Amniotic epithelial cell (primary cell): Measurements from ENCODE around the gene SIX5.
A peak's percentile ranks its signal among the peaks of the same experiment; 100 is the strongest.

ENCODE experiments used
- DNase-seq: peaks from one replicate; pipeline ENCODE4 v3.0.0-alpha.2; 2010; ENCODE audit warnings: low read depth

Gene SIX5

DNA sequence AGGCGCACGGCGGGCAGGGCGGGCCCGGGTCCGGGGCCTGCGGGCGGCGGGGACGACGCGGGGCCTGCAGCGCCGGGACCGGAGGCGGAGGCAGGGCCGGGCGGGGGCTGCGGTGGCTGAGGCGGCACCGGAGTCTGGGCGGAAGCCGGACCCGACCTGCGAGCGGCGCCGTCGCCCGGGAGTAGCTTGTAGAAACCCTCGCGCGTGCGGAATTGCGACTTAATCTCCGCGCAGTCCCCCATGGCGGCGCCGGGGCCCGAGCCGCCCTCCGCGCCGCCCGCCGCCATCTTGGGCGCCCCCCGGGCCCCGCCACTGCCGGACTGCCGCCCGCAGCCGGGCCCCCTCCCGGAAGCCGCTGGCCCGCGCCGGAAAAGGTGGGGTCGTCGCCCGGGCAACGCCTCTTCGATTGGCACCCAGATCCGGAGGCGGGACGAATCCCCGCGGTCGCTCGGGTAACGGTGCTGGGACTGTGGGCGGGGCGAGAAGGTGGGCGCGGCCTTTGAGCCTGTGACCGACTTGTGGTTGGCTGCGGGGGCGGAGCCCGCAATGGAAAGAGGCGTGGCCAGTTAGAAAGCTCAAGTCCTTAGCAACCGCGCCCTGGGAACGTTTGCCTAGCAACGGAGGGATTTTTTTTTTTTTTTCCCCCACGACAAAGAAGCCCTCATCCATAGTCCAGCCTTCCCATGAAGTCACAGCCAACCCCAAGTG is 23.6 kb upstream of the SIX5 start, which contains the start of gene DMWD:
DMWD (minus strand) TSS at position 376 of the 708 bp plus-strand sequence; CDS start at position 287, 89 bp downstream.
- peak; percentile 95 for DNase-seq

DNA sequence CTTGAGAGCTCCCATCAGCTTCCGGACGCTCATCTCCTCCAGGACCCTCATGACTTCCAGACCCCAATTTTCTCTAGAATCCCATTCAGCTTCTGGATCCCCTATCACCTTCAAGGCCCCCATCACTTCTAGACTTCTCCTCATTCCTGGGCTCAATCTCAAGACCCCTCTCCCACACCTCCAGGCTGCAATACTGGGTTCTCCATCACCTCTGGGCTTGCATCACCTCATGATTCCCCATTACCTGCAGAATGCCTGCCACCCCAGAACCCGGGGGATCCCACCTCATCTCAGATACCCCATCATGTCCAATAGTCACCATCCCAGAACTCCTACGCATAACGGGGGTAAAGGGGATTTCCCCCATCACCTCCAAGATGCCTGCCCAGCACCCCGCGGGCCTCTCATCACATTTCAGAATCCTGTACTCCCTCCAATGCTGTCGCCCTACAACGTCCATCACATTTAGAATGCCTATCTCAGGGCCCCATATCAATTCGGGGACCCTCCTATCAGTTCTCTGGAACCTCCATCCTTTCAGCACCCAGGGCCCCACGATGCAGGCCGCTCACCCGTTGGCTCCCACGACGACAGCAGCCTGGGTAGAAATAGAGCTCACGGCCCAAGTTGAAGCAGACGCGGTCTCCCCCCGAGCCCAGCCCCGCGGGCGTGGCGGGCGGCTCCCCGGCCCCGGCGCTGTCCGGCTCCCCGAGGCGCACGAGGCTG is 22.9 kb upstream of the SIX5 start:
- no peak for DNase-seq

DNA sequence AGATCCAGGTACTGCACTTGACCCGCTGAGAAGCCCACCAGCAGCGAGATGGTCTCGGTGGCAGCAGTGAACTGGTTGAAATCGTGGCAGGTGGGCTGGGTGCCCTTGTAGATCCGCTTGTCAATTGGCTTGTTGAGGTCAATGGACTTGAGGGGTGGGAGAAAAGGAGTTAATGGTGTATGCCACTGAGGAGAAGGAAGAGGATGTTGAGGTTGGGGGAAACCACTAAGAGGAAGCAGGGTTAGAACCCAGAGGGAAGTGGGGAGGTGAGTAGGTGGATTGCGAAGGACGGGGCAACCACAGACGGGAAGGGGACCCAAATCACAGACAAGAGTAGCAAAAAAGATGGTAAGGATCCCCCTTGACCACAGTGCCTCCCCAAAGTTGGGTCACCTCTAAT is 21.9 kb upstream of the SIX5 start:
- no peak for DNase-seq

GRCh38 chr19:45789035-45789786 is 20.2 kb upstream of the SIX5 start:
- DNase-seq = no peak

DNA sequence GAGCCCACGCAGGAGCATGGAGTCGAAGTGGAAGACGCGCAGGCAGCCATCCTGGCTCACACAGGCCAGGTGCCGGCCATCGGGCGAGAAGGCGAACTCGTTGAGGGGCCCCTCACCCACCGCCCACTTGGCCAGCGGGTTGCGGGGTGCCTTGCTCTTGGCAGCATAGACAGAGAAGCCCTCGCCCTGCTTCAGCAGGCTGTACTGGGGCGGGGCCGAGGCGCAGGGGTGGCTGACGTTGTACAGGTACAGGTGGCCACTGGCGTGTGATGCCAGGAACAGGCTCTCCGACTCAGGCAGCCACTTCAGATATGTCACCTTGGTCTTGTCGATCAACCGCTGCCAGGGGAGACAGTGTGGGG is 17.5 kb upstream of the SIX5 start:
- no peak for DNase-seq

DNA sequence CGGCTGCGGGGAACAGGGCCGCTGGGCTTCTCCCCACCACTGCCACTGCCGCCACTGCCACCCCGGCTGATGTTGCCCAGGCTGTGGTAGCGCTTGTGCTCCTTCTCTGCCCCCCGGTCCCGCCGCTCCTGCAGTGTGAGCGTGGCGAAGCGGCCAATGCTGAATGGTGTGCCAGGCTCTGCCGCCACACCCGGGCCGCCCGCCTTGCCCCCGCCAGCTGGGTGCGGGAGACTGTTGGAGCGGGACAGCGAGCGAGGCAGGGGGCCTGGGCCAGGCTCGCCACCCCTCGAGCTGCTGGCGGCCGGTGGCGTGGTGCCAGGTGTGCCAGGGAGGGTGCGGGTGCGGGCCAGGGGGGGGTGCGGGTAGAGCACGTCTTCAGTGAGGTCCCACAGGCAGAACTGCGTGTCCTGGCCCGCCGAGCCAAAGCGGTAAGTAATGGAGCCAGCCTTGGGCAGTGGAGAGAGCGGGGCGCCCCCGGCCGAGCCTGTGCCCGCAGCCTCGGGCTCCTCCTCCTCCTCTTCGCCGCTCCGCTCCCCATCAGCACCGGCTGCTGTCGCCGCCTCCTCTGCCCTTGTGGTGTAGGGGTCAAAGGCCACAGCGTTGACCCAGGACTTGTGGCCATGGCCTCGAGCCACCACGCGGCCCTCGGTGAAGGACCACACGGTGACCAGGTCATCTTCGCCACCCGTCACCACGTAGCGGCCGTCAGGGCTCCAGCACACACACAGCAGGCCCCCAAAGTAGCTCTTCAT is 16.9 kb upstream of the SIX5 start:
- no peak for DNase-seq

DNA sequence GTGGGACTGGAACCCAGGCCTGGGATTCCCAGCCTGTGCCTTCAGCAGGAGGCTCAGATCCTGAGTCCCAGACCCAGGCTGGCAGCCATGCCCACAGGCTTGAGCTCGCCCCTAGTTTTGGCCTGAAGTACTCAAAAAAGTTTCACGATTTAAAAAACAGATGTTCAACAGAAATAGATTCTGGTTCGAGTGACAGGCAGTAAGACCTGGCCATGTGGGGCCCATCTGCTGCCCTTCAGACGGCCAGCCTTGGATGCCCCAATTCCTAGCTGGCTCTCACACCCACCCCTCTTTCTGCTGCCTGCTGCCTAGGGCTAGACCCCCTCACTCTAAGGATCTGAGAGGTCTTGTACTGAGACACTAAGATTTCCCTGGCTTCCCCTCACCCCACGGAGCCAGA is 16.0 kb upstream of the SIX5 start:
- no peak for DNase-seq

DNA sequence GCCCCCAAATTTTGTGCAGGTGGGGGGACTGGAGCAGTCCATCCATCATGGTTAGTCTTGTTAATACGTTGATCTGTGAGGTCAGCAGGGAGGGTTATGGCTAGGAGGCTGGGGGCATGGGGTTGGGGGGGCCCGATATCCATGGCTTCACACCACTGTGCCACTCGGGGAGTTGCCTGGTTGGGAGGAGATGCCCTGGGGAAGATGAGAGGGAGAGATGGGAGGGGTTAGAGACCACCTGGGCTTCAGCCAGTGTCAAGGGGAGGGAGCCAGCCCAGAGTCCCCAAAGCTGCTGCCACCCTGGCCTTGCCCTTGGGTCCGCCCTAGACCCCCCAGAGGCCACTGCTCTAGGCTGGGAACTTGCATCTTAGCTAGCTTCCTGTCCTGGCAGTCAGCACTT is 15.0 kb upstream of the SIX5 start:
- no peak for DNase-seq

DNA sequence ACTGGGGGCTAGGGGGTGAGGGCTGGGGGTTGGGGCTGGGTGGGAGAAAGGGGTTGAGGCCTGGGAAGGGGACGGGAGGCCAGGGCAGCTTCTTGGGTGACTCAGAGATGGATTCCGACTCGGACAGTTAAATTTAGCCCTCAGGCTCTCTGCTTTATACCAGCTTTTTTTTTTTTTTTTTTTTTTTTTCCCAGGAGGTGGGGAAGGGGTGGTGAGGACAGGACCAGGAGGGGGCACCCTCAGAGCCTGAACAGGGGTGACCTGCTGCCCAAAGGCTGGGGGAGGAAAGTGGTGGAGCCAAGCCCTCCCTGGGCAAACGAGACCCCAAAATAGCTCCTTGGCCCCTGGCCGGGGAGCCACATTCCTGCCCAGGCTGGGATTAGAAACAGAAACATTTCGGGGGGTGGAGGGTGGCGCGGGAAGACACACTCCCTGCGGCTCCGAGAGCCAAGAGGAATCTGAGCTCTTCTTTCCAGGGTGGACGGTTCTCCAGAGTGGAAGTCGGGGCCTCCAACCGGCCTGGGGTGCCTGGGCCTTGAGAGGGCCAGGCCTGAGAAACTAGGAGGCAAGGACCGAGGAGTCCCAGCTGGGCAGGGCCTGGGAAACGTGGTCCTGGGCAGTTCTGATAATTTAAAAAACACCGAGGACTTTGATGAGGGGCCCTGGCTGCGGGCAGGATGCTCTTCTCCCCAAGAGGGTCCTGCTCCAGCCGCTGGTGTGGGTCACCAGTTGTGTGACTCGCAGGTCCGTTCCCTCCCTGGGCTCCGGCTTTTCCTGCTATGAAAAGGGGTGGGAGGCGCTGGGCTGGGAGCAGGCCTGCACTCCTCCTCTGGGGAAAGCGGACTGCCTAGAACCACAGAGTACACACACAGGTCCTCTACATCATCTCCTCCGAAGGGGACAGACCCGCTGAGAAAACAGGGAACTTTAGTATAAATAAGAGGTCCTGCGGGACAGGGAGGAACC is 14.1 kb upstream of the SIX5 start:
- DNase-seq = peak; percentile 79

- DNase-seq = no peak
Measured at GRCh38 chr19:45782162-45782691, 13.2 kb upstream of the SIX5 start, which contains the start of gene DMPK. Gene DMPK (minus strand): TSS chr19:45782490. CDS start chr19:45782352, 138 bp downstream.

DNA sequence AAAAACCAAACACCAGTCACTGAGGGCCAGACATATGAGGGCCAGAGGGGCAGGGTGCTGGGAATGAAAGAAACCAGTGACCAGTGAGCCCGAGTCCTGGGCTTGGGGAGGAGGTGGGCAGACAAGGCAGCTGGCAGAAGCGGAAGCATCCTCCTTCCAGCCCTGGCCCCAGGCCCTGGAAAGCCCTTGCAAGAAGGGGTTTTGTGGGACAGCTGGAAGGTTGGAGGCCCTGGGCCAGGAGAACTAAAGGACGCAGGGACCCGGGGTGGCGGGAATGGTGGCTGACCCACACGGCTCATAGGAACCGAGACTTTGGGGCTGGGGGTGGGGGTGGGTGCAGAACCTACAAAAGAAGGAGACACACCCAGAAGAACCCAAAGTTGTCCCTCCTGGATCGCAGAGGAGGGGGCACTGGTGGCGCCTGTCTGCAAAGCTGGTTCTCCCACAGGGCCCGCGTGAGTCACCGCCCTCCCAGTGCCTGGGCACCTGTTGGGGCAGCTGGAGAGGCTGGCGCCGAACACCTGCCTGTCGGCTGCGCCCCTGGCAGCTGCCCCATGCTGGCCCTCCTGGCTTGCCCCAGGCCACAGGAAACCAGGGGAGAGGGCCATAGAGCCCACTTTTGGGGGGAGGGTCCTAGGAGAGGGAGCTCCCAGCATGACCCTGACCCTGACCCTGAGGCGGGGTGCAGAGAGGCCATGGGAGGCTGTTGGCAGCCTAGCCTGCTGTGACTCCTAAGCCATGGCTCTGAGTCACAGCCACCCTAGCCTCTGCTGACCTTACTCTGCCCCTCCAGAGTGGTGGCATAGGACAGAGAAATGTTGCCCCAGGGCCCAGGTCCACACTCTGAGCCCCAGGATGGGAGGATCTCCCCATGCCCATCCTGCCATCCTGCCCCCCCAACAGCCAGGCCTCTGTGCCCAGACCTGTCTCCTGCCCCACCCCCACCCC is 12.4 kb upstream of the SIX5 start:
- DNase-seq = no peak

DNA sequence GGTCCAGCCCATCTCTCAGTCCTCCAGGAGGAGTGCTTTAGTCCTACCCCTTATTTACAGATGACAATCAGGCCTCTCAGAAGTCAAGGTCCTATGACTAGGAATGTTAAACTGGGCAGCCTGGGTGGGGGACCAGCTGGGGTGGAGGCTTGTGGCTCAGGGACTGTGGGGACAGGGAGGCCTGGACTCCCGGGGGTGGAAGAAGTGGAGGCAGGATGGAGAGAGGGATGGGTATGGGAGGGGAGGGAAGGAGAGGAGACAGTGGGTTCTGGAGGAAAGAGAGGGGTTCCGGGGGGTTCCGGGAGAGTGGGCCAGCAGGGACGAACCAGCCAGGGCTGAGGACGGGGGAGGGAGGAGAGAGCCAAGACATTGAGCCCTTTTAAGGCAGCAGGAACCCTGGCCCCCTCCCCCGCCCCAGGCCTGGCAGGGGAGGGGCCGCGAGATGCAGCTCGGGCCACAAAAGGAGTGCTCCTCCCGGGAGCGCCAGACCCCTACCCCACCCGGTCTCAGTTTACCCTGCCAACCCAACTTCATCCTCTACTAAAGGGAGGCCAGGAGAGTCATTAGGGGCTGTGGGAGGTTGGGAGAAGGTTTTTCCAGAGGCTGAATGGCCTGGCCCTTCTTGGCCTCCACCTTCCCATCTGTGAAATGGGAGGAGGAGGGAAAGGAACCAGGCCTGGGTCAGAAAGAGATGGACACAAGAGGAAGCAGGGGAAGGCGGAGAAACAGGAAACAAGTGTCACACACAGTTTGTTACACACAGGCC is 11.6 kb upstream of the SIX5 start:
- no peak for DNase-seq

- DNase-seq = no peak
Measured at GRCh38 chr19:45780146-45780447, 11.0 kb upstream of the SIX5 start.

DNA sequence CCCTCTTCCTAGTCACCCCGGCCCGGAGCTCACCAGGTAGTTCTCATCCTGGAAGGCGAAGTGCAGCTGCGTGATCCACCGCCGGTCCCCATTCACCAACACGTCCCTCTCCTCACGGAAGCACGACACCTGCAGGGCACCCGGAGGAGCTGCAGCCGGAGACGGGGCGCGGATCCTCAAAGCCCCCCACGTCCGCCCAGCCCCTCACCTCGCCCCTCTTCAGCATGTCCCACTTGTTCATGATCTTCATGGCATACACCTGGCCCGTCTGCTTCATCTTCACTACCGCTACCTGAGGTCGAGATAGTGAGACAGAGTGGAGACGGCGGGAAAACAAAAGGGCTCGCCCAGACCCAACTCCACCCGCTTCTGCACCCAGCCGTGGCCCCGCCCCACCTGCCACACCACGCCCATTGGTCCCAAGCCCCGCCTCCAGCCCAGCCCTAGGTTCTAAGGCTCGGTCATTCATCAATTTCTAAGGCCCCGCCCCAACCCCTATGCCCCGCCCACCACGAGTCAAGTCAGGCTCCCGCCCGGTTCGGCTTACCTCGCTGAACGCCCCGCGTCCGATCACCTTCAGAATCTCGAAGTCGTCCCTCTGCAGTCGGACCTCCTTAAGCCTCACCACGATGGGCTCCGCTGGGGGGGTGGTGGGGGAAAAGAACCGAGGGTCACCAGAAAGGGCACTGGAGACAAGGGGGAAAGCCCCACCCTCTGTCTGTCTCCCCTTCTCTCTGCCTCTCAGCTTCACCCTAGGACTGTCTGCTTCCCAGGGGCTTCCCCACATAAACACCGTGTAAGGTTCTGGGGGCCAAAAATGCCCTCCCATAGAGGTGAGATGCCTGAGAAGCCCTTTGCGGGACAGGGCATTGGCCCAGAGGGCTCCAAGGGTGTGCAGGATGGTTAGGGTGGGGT is 10.4 kb upstream of the SIX5 start:
- peak; percentile 75 for DNase-seq

GRCh38 chr19:45778010-45778661 is 9.1 kb upstream of the SIX5 start:
- no peak for DNase-seq

GRCh38 chr19:45777395-45777961 is 8.4 kb upstream of the SIX5 start:
- DNase-seq = no peak

DNA sequence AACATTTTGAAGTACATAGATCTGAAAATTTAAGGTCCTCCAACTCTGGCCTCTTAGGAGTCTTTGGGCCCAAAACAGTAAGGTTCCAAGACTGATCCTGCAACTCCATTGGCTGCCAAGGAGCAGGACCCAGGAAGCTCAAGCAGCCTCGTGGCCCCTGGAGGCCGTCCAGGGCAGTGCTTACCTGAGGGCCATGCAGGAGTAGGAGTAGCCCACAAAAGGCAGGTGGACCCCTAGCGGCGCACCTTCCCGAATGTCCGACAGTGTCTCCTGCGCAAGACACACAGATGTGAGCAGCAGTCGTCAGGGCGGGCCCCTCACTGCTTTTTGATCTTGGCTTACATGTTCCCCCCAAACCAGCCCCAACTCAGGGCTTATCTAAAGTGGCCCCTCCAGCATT is 5.7 kb upstream of the SIX5 start:
- DNase-seq = no peak
